NCI-H146 (cell line): ENCODE data around the gene CDC14A.
A peak's percentile ranks its signal among the peaks of the same experiment; 100 is the strongest.

Source experiments
- DNase-seq: peaks from one replicate; lab custom pipeline; 2025; lab: John Stamatoyannopoulos, UW

CDC14A gene

DNA sequence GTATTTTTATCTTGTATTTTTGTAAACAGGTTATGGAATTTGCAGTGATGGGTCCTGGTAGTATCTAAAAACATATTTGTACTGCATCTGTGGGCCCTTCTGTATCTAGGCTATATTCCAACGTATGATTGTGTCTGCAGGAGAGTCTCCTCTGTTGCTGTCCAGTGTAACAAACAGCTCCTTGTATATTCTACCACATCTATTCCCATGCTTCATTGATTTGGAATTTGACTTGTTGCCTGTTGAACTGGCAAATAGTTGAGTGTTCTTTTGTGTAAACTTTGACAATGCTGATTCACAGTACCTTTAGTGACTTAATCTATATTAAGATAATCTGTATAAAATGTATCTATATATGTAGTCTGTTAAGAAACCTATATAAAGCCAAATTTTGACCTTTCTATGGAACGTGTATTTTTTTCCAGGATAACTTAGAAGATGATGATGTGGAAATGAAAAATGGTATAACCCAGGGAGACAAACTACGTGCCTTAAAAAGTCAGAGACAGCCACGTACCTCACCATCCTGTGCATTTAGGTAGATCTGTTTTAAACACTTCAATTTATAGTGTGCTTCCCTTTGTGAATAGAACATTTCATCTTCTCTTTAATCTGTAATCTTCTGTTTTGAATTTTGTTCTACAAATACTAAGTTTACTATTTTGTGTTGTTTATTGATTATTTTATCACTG lies 142.2 kb downstream of the CDC14A start:
- DNase-seq, result no peak

DNA sequence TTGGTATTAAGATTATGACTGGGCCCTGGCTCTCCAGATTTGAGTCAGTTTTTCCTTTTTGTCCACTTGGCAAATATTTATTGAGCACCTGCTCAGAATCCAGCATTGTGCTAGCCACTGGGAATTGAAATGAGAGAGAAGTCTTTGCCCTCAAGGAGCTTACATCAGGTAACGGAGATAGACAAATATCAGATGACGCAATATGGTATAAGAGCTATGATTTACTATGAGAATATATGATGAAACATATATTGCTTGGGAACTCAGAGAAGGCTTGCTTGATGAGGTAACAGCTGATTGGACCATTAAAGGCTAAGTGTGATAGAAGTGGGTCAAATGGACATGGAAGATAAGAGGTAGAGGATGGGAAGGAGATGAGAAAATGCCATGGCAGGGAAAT lies 144.6 kb downstream of the CDC14A start:
- DNase-seq, result no peak

GRCh38 chr1:100497796-100498195 lies 145.5 kb downstream of the CDC14A start:
- no peak for DNase-seq

DNA sequence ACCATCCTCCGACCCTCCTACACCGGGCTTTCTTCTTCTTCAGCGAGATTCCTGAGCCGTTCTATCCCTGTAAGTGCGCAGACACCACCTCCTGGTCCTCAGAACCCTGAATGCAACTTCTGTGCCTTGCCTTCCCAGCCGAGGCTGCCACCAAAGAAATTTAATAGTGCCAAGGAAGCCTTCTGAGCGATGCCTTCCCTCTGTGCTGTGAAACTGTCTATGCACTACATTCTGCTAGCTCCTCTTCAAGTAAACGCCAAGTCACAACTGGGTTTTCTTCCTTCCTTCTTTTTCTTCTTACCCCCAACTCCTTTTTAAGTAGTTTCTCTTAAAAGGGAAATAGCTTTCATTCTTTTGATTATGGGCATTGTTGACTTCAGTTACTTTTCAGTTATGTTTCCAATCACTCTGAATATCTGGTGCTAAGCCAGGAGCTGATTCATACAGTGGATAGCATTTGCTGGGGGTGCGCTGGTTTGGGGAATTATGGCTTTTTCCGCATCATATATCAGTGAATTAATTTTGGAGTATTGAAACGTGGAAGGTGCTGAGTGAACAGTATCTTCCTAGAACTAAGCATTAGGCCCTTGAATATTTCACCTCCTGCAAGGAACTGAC lies 147.0 kb downstream of the CDC14A start:
- DNase-seq, result no peak

DNA sequence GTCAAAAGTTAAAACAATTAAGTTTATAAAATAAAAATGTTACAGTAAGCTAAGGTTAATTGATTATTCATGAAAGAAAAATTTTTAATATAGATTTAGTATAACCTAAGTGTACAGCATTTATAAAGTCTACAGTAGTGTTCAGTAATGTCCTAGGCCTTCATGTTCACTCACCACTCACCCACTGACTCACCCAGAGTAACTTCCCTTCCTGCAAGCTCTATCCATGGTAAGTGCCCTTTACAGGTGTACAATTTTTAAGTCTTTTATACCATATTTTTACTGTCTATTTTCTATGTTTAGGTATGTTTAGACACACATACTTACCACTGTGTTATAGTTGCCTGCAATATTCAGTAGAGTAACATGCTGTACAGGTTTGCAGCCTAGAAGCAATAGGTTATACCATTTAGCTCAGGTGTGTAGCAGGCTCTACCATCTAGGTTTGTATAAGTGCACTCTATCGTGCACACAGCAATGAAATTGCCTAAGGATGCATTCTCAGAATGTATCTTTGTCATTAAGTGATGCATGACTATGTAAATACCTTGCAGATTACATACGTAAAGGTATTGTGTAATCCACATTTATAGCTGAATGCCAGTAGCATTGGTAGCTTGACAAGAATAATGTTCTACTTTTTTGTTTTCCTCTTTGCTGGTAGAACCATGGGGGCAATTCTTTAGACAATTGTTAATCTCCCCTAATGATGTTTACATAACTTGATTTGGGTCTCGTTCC lies 149.9 kb downstream of the CDC14A start:
- peak; percentile 6 for DNase-seq

GRCh38 chr1:100506217-100506616 lies 153.9 kb downstream of the CDC14A start:
- no peak for DNase-seq

GRCh38 chr1:100510451-100510850 lies 158.1 kb downstream of the CDC14A start:
- no peak for DNase-seq

- no peak for DNase-seq
Measured at GRCh38 chr1:100511058-100511457, 158.8 kb downstream of the CDC14A start.

- DNase-seq, result no peak
Measured at GRCh38 chr1:100511773-100512172, 159.5 kb downstream of the CDC14A start.

DNA sequence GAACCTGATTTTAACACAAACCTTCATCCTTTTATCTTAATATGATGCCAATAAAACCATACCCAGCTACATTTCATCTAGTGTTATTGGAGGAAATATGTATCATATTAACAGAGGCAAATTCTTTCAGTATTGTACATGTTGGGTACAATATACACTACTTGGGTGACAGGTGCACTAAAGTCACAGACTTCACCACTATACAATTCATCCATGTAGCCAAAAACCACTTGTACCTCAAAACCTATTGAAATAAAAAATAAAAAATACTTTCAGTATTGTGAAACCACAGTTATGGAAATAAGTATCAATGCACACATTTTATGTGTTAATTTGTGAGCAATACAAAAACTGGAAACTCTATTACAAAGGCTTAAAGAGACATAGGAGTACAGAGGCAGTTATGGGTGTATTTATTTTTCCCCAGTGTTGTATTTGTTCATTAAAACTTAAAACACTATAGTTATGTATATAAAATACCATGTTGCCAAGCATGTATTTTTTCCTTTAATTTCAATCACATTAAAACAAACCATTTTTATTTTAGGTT lies 160.6 kb downstream of the CDC14A start:
- no peak for DNase-seq

DNA sequence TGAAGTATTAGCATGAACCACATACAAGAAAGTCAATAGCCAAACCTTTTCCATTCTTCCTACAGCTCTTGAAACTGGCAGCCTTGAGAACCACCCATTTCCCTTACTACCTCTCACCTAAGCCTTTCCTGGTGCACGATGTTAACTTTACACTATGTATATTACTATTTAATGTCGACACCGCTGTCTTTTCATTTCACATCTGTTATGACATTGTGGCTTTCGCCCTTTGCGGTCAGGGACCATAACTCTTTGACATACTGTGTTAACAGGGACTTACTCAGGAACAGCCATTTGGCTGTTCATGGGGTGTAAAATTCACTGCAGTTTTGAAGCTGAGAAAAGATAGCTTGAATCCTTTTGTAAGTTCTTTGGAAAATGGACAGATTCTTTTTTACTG lies 164.6 kb downstream of the CDC14A start:
- no peak for DNase-seq

- no peak for DNase-seq
Measured at GRCh38 chr1:100517515-100517914, 165.2 kb downstream of the CDC14A start.

DNA sequence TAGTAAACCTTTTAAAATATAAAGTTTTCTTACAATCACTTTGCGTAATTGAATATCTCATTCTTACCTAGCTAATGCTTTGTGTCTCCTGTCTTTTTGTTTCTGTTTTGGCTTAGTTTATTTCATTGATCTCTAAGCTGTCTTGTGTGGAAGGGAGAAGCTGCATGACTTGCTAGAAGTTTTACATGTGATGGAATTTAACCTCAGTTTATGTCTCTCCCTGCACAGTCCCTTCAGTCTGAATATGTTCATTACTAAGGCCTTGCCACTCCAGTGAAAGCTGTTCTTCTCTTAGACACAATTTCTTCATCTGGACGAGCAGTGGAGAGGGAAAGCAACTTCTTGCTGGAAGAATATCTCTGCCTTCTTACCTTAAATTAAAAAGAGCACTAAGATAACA lies 165.7 kb downstream of the CDC14A start:
- DNase-seq, result no peak

DNA sequence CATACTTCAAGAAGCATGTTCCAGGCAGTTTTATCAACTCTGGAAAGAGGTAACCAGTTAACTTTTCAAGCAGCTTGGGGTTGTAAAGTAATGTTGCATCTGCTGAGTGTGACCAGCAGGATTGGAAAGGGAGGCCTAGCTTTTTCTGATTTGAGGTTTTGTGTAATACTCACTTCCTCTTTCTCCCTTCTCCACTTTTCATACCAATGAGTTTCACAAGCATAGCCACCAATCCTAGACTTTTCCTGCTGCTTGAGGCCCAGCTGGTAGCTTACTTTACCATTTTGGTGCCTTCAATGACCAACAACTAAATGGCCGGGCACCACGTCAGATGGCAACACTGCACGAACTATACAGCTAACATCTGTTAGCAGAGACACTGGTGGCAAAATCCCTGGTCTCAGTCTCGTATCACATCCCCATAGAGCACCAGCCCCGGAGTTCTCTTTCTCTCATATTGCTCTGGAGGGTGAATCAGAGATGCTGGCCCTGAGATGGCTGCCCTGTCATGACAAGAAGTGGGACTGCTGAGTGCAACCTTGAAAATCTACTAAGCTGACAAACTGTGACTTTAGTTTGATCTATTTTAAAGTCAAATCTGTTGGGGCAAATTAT lies 170.8 kb downstream of the CDC14A start:
- no peak for DNase-seq

- no peak for DNase-seq
Measured at GRCh38 chr1:100524355-100524754, 172.0 kb downstream of the CDC14A start.

DNA sequence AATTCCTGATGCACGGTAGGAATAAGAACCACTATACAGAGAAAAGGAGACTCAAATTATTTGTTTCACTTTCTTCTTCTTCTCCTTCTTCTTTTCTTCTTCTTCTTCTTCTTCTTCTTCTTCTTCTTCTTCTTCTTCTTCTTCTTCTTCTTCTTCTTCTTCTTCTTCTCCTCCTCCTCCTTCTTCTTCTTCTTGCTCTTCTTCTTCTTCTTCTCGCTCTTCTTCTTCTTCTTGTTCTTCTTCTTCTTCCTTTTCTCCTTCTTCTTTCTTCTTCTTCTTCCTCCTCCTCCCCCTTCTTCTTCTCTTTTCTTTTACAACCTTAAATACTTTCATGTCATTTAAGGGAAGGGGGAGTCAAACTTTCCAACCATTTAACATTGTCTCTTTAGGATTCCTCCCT lies 174.6 kb downstream of the CDC14A start:
- DNase-seq, result no peak

DNA sequence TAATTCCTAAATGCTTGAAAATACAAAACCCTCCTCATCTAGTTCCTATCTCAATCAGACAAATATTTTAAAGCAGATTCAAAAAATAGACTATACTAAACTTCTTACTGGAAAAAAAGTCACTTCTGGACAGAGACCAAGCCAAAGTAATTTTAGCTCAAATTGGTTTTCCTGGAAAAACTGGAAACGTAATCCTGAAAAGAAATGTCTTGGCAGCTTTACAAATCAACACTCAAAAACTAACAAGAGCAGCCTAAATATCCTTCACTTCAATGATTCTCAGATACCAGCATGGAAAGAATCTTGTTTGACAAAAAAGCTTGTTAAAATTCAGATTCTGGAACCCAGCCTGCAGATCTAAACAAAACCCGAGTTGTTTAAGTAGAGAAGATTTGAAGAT lies 176.6 kb downstream of the CDC14A start:
- DNase-seq, result no peak

DNA sequence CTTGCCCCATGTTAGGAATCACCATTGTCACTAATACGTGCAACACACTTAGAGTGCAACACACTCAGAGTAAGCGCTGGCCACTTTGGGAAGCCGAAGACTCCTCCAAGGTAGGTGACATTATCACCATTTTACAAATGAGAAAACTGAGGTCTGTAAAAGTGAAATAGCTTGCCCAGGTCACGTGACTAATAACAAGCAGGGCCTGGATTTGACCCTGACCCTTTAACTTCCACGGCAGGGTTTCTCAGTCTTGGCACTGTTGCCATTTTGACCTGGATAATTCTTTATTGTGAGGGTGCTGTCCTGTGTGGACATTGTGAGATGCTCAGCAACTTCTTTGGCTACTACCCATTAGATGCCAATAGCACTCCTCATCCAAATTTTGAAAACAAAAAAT lies 177.8 kb downstream of the CDC14A start:
- no peak for DNase-seq

DNA sequence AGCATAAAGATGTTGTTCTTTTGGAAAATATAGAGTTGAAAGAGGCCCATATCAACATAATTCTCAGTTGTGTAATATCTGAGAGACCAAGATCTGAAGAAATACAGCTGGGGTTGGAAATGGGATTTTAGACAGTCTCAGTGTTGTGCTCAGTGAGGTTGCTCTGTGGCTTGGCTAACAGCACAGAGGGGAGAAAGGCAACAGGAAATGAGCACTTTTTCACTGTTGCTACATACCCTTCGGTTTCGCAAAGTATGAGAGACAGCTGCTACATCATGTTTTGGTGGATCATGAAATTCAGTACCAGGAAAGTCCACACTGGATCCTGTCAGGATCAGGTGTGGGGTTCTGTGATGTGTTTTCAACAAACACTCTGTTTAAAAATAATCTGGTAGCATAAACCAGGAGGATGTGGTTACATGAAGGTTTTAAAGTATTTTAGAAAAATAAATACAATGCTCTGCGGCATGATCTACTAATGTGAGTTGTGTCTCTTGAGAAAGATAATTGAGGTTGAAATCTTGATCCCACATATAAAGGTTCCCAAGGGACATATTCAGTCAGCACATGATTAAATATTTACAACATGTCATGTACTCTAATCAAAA lies 178.7 kb downstream of the CDC14A start:
- DNase-seq, result no peak

GRCh38 chr1:100532645-100533044 lies 180.3 kb downstream of the CDC14A start:
- DNase-seq, result no peak

DNA sequence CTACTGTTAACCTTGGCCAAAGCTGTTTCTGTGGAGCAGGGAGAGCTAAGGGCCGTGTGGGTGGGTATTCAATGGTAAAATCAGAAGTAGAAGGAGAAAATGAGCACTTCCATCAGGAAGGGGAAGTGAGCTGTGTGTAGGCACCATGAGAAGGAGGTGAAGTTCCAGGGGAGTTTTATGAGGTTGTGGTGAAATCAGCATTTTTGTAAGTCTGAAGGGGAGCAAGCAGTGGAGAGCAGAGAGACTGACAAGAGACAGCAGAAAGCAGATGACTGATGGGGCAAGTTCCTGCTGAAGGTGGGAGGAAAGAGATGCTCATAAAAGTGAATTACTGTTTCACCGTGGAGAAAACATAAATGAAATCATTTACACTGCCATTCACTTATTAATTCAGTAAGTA lies 183.0 kb downstream of the CDC14A start:
- no peak for DNase-seq

DNA sequence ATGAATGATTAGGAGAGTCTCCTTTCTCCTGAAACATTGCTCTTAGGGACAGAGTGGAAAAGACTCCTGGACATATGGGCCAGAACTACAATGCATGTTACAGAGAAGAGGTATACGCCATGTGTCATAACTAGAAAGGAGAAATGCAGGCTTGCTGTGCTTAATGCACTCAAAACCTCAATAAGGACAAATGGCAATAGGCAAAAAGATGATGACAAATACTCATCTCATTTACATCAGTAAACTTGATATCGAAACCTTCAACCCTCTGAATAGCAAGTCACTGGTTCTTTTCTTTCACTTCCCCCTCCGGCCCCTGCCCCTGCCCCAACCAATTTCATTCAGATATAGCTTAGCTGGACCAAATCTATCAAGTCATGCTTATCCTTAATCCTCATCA lies 183.7 kb downstream of the CDC14A start:
- DNase-seq, result no peak
